ENCODE measurements around the gene PGAP2.
"Not testable (repeated sequence)": the region's sequence is repeated elsewhere in the genome, so short reads cannot be mapped to it uniquely, and the experiment has no call there.

Gene PGAP2

GRCh38 chr11:3859373-3859881 is 51.1 kb downstream of the PGAP2 start:
- DNase-seq: no peak

DNA sequence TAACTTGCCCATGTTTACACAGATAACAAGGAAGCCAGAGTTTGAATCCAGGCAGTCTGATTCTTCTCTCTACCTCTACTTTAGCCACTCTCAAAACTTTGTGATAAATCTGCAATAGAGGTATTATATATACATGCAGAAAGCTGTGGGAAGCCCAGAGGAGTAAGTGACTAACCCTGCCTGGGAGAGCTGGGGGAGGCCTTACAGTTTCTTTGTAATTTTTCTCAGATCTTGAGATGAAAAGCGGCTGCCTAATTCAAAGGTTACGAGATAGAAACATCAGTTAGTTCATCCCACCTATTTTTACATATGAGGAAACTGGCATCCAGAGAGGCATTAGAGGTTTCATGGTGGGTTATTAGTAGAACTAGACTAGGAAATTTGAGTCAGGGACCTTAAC is 52.0 kb downstream of the PGAP2 start:
- no peak for DNase-seq

- not testable (repeated sequence) for DNase-seq
Measured at GRCh38 chr11:3860898-3861393, 52.6 kb downstream of the PGAP2 start.

DNA sequence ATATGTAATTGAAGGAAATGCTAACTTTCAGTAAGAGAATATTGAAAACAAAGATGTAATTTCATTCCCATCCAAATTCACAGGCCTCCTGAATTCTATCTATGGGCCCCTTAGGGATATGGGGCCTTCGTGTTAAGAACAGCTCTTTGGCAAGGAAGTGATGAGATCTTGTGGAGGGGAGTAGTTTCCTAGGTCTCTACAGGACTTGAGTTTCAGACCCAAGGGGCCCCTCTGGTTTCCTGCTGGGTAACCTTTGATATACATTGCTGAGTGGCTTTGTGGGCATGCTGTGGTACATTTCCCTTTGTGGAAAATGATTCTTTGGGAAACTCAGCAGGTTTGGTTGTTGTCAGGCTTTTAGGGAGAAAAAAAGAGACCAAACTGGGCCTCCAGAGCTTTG is 53.3 kb downstream of the PGAP2 start:
- DNase-seq: no peak

DNA sequence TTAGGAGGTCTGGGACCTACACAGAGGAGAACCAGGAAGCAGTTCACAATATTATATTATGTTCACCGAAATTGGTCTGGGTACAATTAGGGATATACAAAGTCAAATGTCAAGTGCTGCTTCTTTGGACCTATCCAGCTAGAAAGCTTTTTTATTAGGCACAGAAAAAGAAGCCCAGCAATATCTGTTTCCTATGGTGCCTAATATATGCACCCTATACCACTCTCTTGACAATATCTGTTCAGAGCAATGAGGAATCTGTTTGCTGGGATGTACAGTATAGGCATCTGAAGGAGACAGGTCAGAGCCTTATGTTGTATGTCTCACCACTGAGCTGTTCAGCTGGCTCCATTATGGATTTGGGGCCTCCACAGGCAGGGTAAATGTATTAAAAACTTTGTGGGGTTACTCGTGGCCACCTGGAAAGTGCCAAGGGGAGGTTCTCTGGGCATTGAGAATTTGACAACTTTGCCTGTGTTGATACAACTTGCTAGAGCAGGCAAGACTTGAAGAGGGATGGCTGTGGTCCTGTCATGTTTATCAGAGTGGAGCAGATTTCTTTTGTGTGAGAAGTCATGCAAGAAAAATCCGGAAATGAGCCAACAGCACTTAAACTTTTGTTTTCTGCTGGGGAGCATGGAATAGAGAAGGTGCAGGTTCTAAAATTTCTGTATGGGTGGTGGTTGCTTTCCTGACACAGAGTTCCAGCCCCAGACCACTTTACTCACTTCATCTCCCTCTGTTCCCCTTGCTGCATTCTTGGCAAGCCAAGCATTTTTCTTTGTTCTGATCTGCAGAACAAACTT is 57.2 kb downstream of the PGAP2 start:
- no peak for DNase-seq

DNA sequence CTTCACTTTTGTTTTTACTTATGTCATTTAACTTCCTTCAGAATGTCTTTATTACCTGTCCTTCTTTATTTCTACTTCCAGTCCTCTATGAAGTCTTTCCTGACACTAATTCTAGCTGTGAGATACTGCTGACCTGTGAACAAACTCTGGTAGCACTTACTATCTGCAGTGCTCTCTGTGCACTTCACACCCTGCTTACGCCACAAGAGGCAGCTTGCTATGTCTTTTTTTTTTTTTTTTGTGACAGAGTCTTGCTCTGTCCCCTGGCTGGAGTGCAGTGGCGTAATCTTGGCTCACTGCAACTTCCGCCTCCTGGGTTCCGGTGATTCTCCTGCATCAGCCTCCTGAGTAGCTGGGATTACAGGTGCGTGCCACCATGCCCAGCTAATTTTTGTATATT is 57.8 kb downstream of the PGAP2 start:
- DNase-seq: no peak

GRCh38 chr11:3866836-3867208 is 58.5 kb downstream of the PGAP2 start:
- no peak for DNase-seq

DNA sequence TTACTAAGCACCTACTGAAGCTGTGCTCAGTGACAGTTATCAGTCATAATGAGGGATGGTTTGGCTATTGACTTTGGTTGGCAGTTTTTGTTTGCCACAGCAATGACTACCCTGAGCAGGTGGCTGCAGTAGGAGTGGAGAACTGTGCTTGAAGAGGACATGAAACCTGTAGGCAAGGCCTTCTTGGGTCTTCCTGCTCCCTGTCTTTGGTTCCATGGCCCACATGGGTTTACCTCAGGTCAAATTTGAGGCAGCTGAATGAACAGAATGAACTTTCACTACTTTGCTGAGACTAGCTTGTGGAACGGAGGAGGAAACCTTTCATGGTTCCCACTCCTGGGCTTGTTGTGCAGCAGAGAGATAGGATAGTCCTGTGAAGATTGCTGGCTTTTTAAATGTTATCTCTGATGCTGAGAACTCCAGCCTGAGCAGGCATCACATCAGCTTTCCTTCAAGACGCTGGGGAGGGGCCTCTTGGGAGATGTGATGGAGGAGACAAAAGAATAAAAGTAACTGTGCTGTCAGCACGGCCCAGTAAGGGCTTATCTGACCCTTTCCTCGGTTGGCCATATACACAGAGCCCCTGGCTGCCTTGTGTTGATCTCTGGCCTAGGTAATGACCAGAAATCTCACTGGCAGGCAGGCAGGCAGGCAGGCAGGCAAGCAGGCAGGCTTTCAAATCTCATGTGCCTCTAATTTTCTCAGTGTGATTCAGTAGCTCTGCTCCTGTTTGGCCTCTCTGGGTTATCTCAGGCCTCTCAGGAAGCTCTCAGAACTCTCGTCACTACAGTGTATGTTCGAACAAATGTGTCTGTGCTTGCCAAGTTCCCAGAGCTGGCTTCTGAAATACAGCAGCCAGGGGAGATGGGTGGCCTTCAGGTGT is 59.1 kb downstream of the PGAP2 start:
- DNase-seq: no peak

DNA sequence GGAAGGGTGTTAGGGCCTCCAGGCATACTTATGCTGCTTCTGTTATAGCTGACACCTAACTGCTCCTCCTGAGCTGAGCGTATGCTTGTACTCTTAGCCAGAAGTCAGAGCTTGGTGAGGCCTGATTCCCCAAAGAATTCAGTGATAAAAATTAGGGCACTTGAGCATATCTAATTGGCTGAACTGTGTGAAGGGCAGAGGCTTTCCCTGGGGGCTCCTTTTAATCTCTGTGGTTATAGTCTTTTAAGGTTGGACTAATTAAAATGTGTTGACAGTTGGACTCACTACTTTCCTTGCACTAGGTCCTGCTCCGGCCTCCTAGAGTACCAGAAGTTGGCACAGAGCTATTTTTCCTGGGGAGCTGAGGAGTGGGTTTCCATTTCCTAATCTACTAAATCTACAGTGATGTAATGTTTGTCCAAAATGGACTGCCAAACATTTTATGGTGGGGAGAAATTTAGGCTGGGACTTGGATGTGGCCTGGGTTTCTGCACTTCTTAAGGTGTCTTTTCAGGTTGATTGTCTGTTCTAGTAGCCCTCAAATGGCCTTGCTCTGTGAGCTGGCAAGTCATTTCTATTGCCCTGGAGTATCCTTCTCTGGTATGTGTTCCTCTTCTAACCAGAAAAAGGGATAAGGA is 65.5 kb downstream of the PGAP2 start:
- DNase-seq: no peak

Measured in cortex of kidney (tissue), 1 donor.